K562 (cell line): Measurements from ENCODE around the gene TUBB2A. TPM values are rescaled to one million over a fixed set of nuclear protein-coding genes. Genes with fewer than 3 reads are reported as not detected.

Source experiments
- ATAC-seq: fragments of 200-7000 bp; cut with Tn5 transposase; 3 replicates; pipeline ENCODE4 v1.9.1; 2020; ENCODE audit warnings: moderate library complexity
- BruUV-seq: library from RNA; stranded (reverse); fragments of 400-500 nt; replicated peaks from 2 replicates; lab custom pipeline; 2021; lab: Mats Ljungman, UMichigan
- CTCF ChIA-PET: fragments of 300-600 bp; formaldehyde crosslinking; extraction: SDS; loops from one replicate; lab custom pipeline; 2021; ENCODE audit warnings: low intra/inter-chr PET ratio; lab: Yijun Ruan, JAX
- POLR2A ChIA-PET: fragments of 300-600, 350-650 bp; sonication (Branson Sonifier 250); formaldehyde crosslinking; extraction: SDS; loops from one replicate; lab custom pipeline; 2021; ENCODE audit warnings: antibody characterized with exemption, inconsistent platforms; lab: Yijun Ruan, JAX
- DNase-seq, 4 experiments: peaks; one replicate each; pipeline versions ENCODE4 v3.0.0 to v3.0.0-alpha.2; 2011 to 2018; ENCODE audit warnings: low spot score in 3 of 4, mixed read lengths in 3 of 4; ENCODE audit errors: extremely low read depth in 1 of 4
- FAIRE-seq: peaks from 2 replicates; lab custom pipeline; 2011; peaks lifted over from hg19 to GRCh38; lab: Jason Lieb, UNC
- H2AFZ ChIP-seq: 2 replicates; pipeline ENCODE4 v1.6.0; 2011; ENCODE audit warnings: low read depth, low read length, control low read depth, inconsistent platforms
- H3K27ac ChIP-seq: fragments of 200-600 bp; 3 replicates; pipeline ENCODE4 v1.8.0; 2011; ENCODE audit warnings: low read depth, mild to moderate bottlenecking, control low read depth, inconsistent platforms, low read length, moderate library complexity, mixed read lengths; ENCODE audit errors: extremely low read depth
- H3K27me3 ChIP-seq, 2 experiments: fragments of 300-600 bp in 1 of 2; 2 replicates in 1 of 2; 3 replicates in 1 of 2; pipeline versions ENCODE4 v1.6.0 to v1.8.0; 2011; ENCODE audit warnings: inconsistent platforms in 2 of 2, low read length in 2 of 2, mild to moderate bottlenecking in 1 of 2, mixed read lengths in 1 of 2, moderate library complexity in 1 of 2; ENCODE audit not compliant: control insufficient read depth in 2 of 2, insufficient read depth in 2 of 2
- H3K36me3 ChIP-seq: fragments of 300-600 bp; 3 replicates; pipeline ENCODE4 v1.8.0; 2011; ENCODE audit warnings: mild to moderate bottlenecking, low read length, inconsistent platforms; ENCODE audit not compliant: control insufficient read depth, insufficient read depth
- H3K4me1 ChIP-seq, 2 experiments: fragments of 200-600 bp in 1 of 2; replicated peaks in 1 of 2; 2 replicates in 1 of 2; 3 replicates in 1 of 2; pipeline versions ENCODE4 v1.5.1 to v1.8.0; 2011; ENCODE audit warnings: inconsistent platforms in 2 of 2, low read length in 2 of 2, mild to moderate bottlenecking in 1 of 2, mixed read lengths in 1 of 2, moderate library complexity in 1 of 2; ENCODE audit not compliant: control insufficient read depth in 2 of 2, insufficient read depth in 2 of 2
- H3K4me2 ChIP-seq: 2 replicates; pipeline ENCODE4 v1.6.1; 2011; ENCODE audit warnings: low read length, control low read depth, inconsistent platforms, mixed read lengths; ENCODE audit not compliant: insufficient read depth
- H3K4me3 ChIP-seq: fragments of 200-600 bp; sonication (generic), shearing (Covaris generic); 2 replicates; pipeline ENCODE4 v1.5.1; 2016; ENCODE audit warnings: control low read depth, inconsistent platforms
- H3K79me2 ChIP-seq: fragments of 200-600 bp; 3 replicates; pipeline ENCODE4 v1.8.0; 2011; ENCODE audit warnings: low read length, inconsistent platforms; ENCODE audit not compliant: control insufficient read depth, insufficient read depth
- H3K9ac ChIP-seq, 2 experiments: 2 replicates each; pipeline versions ENCODE4 v1.6.0 to v1.6.1; 2011; ENCODE audit warnings: low read depth in 2 of 2, low read length in 2 of 2, control low read depth in 1 of 2, inconsistent platforms in 1 of 2, mild to moderate bottlenecking in 1 of 2, mixed read lengths in 1 of 2; ENCODE audit not compliant: insufficient read depth in 1 of 2
- H3K9me1 ChIP-seq: one replicate; pipeline ENCODE4 v1.6.0; 2011; ENCODE audit warnings: inconsistent platforms, mild to moderate bottlenecking, low read length, moderate library complexity; ENCODE audit not compliant: control insufficient read depth, insufficient read depth
- H3K9me3 ChIP-seq: replicated peaks from 2 replicates; pipeline ENCODE4 v1.5.1; 2011; ENCODE audit warnings: low read depth, low read length, inconsistent platforms; ENCODE audit not compliant: control insufficient read depth, insufficient read depth
- H4K20me1 ChIP-seq: replicated peaks from 2 replicates; pipeline ENCODE4 v1.6.1; 2011; ENCODE audit warnings: low read length, inconsistent platforms, mixed read lengths; ENCODE audit not compliant: control insufficient read depth, insufficient read depth
- ARID3B ChIP-seq: fragments of 250-450 bp; sonication (Bioruptor Pico); IDR thresholded peaks from 2 replicates; pipeline ENCODE4 v1.4.0; 2020; ENCODE audit warnings: borderline replicate concordance
- ATF6 ChIP-seq: sonication (generic); formaldehyde crosslinking; IDR thresholded peaks from 2 replicates; pipeline ENCODE4 v1.4.0; 2020; ENCODE audit warnings: mild to moderate bottlenecking, missing genetic modification reagents
- BCOR ChIP-seq: fragments of 450-650 bp; IDR thresholded peaks from 2 replicates; pipeline ENCODE4 v1.6.1; 2016
- CBX3 ChIP-seq, 2 experiments: IDR thresholded peaks; 1 replicate in 1 of 2; 2 replicates in 1 of 2; pipeline ENCODE4 v1.6.1; 2012; ENCODE audit warnings: inconsistent platforms in 2 of 2, low read length in 2 of 2, borderline replicate concordance in 1 of 2, control low read depth in 1 of 2
- HDAC1 ChIP-seq, 2 experiments: fragments of 450-650 bp; IDR thresholded peaks; 2 replicates each; pipeline ENCODE4 v1.6.1; 2016 to 2017; ENCODE audit warnings: inconsistent platforms in 1 of 2, mild to moderate bottlenecking in 1 of 2, moderate library complexity in 1 of 2
- KAT8 ChIP-seq: fragments of 450-650 bp; IDR thresholded peaks from 2 replicates; pipeline ENCODE4 v1.6.1; 2016; ENCODE audit warnings: low read depth, mild to moderate bottlenecking
- LEF1 ChIP-seq: fragments of 450-650 bp; IDR thresholded peaks from 2 replicates; pipeline ENCODE4 v1.6.1; 2016; ENCODE audit warnings: mild to moderate bottlenecking
- MEF2D ChIP-seq: conservative IDR thresholded peaks from 2 replicates; pipeline ENCODE4 v1.6.1; 2016; ENCODE audit warnings: low read depth, missing genetic modification characterization, missing compliant biosample characterization
- POU5F1 ChIP-seq: fragments of 150-350 bp; IDR thresholded peaks from 2 replicates; pipeline ENCODE4 v1.6.1; 2014; ENCODE audit warnings: borderline replicate concordance, low read length, low read depth, mild to moderate bottlenecking; ENCODE audit not compliant: partially characterized antibody
- SP2 ChIP-seq: IDR thresholded peaks from 2 replicates; pipeline ENCODE4 v1.6.1; 2011; ENCODE audit warnings: mild to moderate bottlenecking, low read depth, low read length, moderate library complexity; ENCODE audit not compliant: poor library complexity, severe bottlenecking; ENCODE audit errors: extremely low read depth
- U2AF1 ChIP-seq: fragments of 200-400 bp; formaldehyde crosslinking; optimal IDR thresholded peaks from 2 replicates; pipeline ENCODE3; 2017; ENCODE audit warnings: mild to moderate bottlenecking, low read depth, low read length, moderate library complexity
- ZBTB12 ChIP-seq: fragments of 250-450 bp; sonication (Bioruptor Pico); IDR thresholded peaks from 2 replicates; pipeline ENCODE4 v1.4.0; 2020
- ZBTB5 ChIP-seq: fragments of 450-650 bp; IDR thresholded peaks from 2 replicates; pipeline ENCODE4 v1.6.1; 2017; ENCODE audit warnings: antibody characterized with exemption
- ZKSCAN8 ChIP-seq: fragments of 200-800 bp; sonication (Bioruptor generic); IDR thresholded peaks from 2 replicates; pipeline ENCODE4 v1.6.1; 2016; ENCODE audit warnings: missing genetic modification characterization, missing compliant biosample characterization
- ZNF354B ChIP-seq: fragments of 250-450 bp; sonication (Bioruptor Pico); IDR thresholded peaks from 2 replicates; pipeline ENCODE4 v1.4.0; 2020
- ZNF431 ChIP-seq: sonication (generic); formaldehyde crosslinking; IDR thresholded peaks from 2 replicates; pipeline ENCODE4 v1.8.0; 2022; ENCODE audit warnings: mild to moderate bottlenecking, missing genetic modification reagents
- ZNF583 ChIP-seq: fragments of 250-450 bp; sonication (Bioruptor Pico); IDR thresholded peaks from 2 replicates; pipeline ENCODE4 v1.4.0; 2020
- WGBS: fragments of 100-300 bp; shearing (Covaris generic); methylation state at CpG from one replicate; pipeline ENCODE4 v1.1.6; 2016; ENCODE audit warnings: low coverage, mixed read lengths; ENCODE audit not compliant: insufficient coverage; ENCODE audit errors: missing lambda C conversion rate; 5-methylcytosine and 5-hydroxymethylcytosine counted together
- in situ Hi-C: fragments of 300-500 bp; cut with MboI; formaldehyde crosslinking; loops from 4 replicates; pipeline ENCODE4 v1.15.0; 2018; ENCODE audit warnings: inconsistent platforms, mixed read lengths
- intact Hi-C: fragments of 100-400 bp; cut with micrococcal nuclease; formaldehyde crosslinking; loops from 2 replicates; pipeline ENCODE4 v1.14.2; 2022
- polyA plus RNA-seq, 8 experiments: library from polyadenylated mRNA; depleted of rRNA in 4 of 8; stranded (reverse) in 5 of 8; unstranded in 3 of 8; fragments of >200 nt; fragmentation: Nextera tagmentation in 2 of 8; fragmentation: Illumina TruSeq in 1 of 8; extraction: Ambion mirVana in 2 of 8; extraction: Trizol in 1 of 8; gene quantifications; 2 replicates each; pipeline versions ENCODE4 v1.2.1 to v1.2.3, GENCODE V29; 2011 to 2014; ENCODE audit warnings: inconsistent platforms in 1 of 8, missing spikeins in 1 of 8
- total RNA-seq, 7 experiments: library from RNA; depleted of rRNA in 6 of 7; stranded (reverse); fragments of >200 nt in 6 of 7; fragmentation: Illumina TruSeq in 2 of 7; extraction: Trizol in 2 of 7; gene quantifications; 2 replicates each; pipeline versions ENCODE4 v1.2.1 to v1.2.3, GENCODE V29; 2011 to 2021; ENCODE audit warnings: low replicate concordance in 1 of 7

TUBB2A gene
- total and polyA plus RNA-seq, 9 of the 15 experiments (the other 6 are each of a cell fraction or from before 2014, with no cell fraction given): 3.6 to 92.1 (median 45.6) TPM

GRCh38 chr6:3164388-3164787, 7.0 kb upstream of the TUBB2A start:
- intact Hi-C loops: loop anchor here (5.0 kb wide), 1 partner anchor 177 kb away; no protein-coding TSS in a partner anchor
- TF ChIP-seq ATF6 (no peak), ARID3B (CRISPR knock-in tag) (no peak), ZKSCAN8 (no peak), ZNF354B (CRISPR knock-in tag) (no peak), CBX3 (IDR thresholded peaks at IDR 0.05; ENCODE audit: borderline replicate concordance in 1 of 2, low read length in 2 of 2) (peak in 1 of 2 experiments; percentile 66; a peak in 1 of 3 replicates), ZBTB12 (CRISPR knock-in tag) (no peak), HDAC1 (IDR thresholded peaks at IDR 0.05) (peak in 1 of 2 experiments; percentile 18; a peak in 1 of 4 replicates), ZBTB5 (no peak), LEF1 (no peak), ZNF431 (no peak), BCOR (no peak), MEF2D (no peak), SP2 (no peak), KAT8 (no peak), POU5F1 (no peak), ZNF583 (no peak), U2AF1 (no peak)

More at GRCh38 chr6:3164388-3164787, 7.0 kb upstream of the TUBB2A start:
- H3K4me3 ChIP-seq: no peak overlapping the region
- no TSS peak for BruUV-seq
- peaks cover 21 to 67% of the 10 kb centered on the region in 2 experiments for H3K4me1 ChIP-seq
- 0 out of 3 replicates have a peak overlapping the region, but pooled peaks have one; percentile 0 for H3K27ac ChIP-seq
- H2AFZ ChIP-seq: peak overlapping the region; percentile 10; the same call in 1 of the 2 replicates
- H3K36me3 ChIP-seq: 0 out of 3 replicates have a peak, but pooled peaks cover 2% of the 10 kb centered on the region
- in situ Hi-C loops: no loop called here
- WGBS: 86% methylated on average over 6 of the region's 6 CpGs
- H4K20me1 ChIP-seq: no peaks in the 10 kb centered on the region
- no peak for ATAC-seq
- CTCF ChIA-PET: no interaction called here
- no peak overlapping the region for H3K9ac ChIP-seq
- H3K9me1 ChIP-seq: no peaks in the 10 kb centered on the region
- H3K79me2 ChIP-seq: peaks cover 16% of the 10 kb centered on the region
- H3K9me3 ChIP-seq: 0 out of 2 replicates have a peak, but pooled peaks cover 2% of the 10 kb centered on the region
- no peak for FAIRE-seq
- no peak overlapping the region for H3K4me2 ChIP-seq
- no peaks in the 10 kb centered on the region for H3K27me3 ChIP-seq
- DNase-seq: no peak
- POLR2A ChIA-PET: interaction anchor here (2.0 kb wide), 1 partner anchor 12 kb away, joined by 9 read pairs; no protein-coding TSS in a partner anchor
